ENCODE measurements around the gene AP3D1. TPM values are rescaled to one million over a fixed set of nuclear protein-coding genes. Genes with fewer than 3 reads are reported as not detected.

AP3D1 gene
- total RNA-seq, 8 experiments from 2014 or later, result 59.6 to 122 (median 78.8) TPM

- WGBS, 10 experiments, result 64 to 100% (median 94%) methylated on average over 1 to 11 of the region's 22 CpGs; no CpG with 5 or more reads in 5 of the 10 experiments
- ATAC-seq (replicated peaks in 6 of 8), result no peak
- no peak overlapping the region for H3K27ac ChIP-seq
- no peak overlapping the region for H3K4me3 ChIP-seq
- peaks cover 7 to 9% of the 10 kb centered on the region in 2 donors for H3K4me1 ChIP-seq (replicated peaks in 1 of 2)
- in situ Hi-C loops (cut with MboI; ENCODE audit: low pct_unique_long_range_greater_than_20kb in 2 of 9, low sequenced_read_pairs in 9 of 9, unreplicated experiment in 9 of 9), result no loop called here
Observed at GRCh38 chr19:2176337-2176994, 25.1 kb upstream of the AP3D1 start.

DNA sequence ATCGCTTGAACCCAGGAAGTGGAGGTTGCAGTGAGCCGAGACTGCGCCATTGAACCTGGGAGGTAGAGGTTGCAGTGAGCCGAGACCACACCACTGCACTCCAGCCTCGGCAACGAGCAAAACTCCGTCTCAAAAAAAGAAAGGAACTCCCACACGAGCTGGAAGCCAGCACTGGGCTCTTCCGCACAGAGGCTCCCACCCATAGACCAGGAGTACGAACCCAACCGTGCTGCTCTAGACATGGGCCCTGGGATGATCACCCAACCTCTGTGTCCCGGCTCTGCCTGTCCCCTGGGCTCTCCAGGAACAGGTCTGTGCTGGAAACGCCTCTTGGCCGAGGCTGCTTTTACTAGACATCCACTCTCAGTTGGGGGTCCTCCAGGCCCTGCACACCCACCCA is 24.4 kb upstream of the AP3D1 start:
- Histone ChIP-seq H3K4me3 (no peak overlapping the region), H3K27ac (no peak overlapping the region), H3K4me1 (replicated peaks in 1 of 2) (peaks cover 14 to 16% of the 10 kb centered on the region in 2 donors)
- in situ Hi-C loops (cut with MboI; ENCODE audit: low pct_unique_long_range_greater_than_20kb in 2 of 9, low sequenced_read_pairs in 9 of 9, unreplicated experiment in 9 of 9), result no loop called here
- WGBS, 10 experiments, result 75 to 100% (median 92%) methylated on average over 1 to 5 of the region's 14 CpGs; no CpG with 5 or more reads in 7 of the 10 experiments
- ATAC-seq (replicated peaks in 6 of 8), result no peak

DNA sequence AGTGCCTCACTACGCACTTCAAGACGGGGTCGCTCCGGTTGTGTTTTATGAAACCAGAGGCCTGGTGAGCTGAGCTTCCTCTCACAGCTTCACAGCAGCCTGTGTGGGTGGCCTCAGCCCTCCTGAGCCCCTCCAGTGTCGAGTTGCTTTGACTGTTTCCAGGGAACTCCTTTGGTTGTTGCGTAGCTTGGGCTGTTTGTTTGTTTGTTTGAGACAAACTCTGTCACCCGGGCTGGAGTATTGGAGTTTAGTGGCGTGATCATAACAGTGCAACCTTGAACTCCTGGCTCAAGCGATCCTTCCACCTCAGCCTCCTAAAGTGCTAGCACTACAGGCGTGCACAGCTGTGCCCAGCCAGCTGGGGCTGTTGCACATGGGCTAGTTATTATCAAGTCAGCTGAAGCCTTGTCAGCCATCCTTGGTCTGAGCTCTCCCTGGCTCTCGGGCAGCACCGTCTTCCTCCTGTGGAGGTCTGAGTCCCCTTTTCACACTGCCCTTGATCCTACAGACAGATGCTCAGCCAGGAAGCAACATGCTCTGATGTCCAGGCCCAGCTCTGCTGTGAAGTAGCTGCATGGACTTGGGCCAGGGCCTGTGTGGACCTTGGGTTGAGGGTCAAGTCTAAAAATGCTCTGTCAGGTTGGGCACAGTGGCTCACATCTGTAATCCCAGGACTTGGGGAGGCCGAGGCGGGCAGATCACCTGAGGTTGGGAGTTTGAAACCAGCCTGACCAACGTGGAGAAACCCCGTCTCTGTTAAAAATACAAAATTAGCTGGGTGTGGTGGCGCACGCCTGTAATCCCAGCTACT is 22.6 kb upstream of the AP3D1 start:
- no peak overlapping the region for H3K27ac ChIP-seq
- H3K4me1 ChIP-seq (replicated peaks in 1 of 2), result peaks cover 32 to 34% of the 10 kb centered on the region in 2 donors
- 87 to 100% (median 98%) methylated on average over 1 to 7 of the region's 18 CpGs; no CpG with 5 or more reads in 3 of the 10 experiments for WGBS, 10 experiments
- H3K4me3 ChIP-seq, result no peak overlapping the region
- ATAC-seq (replicated peaks in 6 of 8), result no peak
- in situ Hi-C loops (cut with MboI; ENCODE audit: low pct_unique_long_range_greater_than_20kb in 2 of 9, low sequenced_read_pairs in 9 of 9, unreplicated experiment in 9 of 9), result no loop called here

GRCh38 chr19:2173388-2173766 is 22.0 kb upstream of the AP3D1 start:
- in situ Hi-C loops (cut with MboI; ENCODE audit: low pct_unique_long_range_greater_than_20kb in 2 of 9, low sequenced_read_pairs in 9 of 9, unreplicated experiment in 9 of 9), result no loop called here
- Histone ChIP-seq H3K4me1 (replicated peaks in 1 of 2) (peaks cover 37 to 40% of the 10 kb centered on the region in 2 donors), H3K4me3 (no peak overlapping the region), H3K27ac (no peak overlapping the region)
- WGBS, 10 experiments, result 89 to 100% (median 91%) methylated on average over 5 to 8 of the region's 21 CpGs; no CpG with 5 or more reads in 4 of the 10 experiments
- ATAC-seq (replicated peaks in 6 of 8), result no peak

DNA sequence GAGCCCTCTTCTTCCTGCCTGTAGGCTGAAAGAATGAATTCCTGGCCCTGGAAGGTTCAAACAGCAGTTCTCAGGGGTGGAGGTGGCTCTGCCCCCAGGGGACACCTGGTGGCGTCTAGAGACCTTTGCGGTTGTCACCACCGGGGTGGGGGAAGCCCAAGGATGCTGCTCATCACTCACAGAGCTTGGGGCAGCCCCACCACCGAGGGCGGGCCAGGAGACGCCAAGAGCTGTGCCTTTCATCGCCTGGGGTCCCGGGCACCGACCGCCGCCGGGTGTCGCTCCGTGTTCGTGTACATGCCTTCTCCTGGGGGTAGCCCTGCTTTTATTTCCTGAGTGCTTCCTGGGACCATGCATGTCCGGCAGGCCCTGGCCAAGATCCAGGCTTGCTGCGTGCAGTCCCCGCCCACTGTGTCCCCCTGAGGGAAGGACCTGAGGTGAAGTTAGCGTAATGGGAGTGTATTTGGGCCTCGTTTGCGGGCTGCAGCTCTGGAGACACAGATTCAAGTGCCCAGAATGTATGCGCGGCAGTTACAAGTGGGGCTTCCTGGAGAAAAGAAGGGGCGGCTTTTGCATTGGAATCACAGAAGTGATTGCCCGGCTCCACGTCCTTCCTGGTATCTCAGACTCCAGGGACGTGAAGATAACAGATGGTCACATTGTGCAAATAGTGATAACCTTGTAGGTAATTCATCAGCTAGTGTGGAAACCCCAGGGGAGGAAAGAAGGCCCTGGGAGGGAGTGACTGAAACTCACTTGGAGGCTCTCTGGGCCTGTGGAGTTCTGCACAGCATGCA is 20.2 kb upstream of the AP3D1 start:
- in situ Hi-C loops (cut with MboI; ENCODE audit: low pct_unique_long_range_greater_than_20kb in 2 of 9, low sequenced_read_pairs in 9 of 9, unreplicated experiment in 9 of 9), result no loop called here
- H3K4me3 ChIP-seq, result peak overlapping the region in 1 of 5 donors; percentile 3
- H3K27ac ChIP-seq, result peak overlapping the region; percentile 43 to 73
- 15 to 84% (median 46%) methylated on average over 3 to 14 of the region's 27 CpGs; no CpG with 5 or more reads in 3 of the 10 experiments for WGBS, 10 experiments
- peak in 4 of 8 experiments; percentile 5 to 26 (median 16) for ATAC-seq (replicated peaks in 6 of 8)
- peaks cover 43 to 44% of the 10 kb centered on the region in 2 donors for H3K4me1 ChIP-seq (replicated peaks in 1 of 2)

DNA sequence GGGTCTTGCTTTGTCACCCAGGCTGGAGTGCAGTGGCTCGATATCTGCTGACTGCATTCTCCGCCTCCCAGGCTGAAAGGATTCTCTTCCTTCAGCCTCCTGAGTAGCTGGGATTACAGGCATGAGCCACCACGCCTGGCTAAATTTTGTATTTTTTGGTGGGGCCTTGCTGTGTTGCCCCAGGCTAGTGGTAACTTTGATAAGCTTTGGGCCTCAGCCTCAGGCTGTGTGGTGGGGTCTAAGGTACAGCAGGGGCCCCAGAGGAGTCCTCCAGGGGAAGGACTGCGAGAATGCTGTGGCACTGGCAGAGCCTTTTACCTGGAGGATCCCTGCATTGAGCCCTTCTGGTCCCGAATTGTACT is 19.6 kb upstream of the AP3D1 start:
- H3K27ac ChIP-seq, result peak overlapping the region; percentile 43 to 73
- in situ Hi-C loops (cut with MboI; ENCODE audit: low pct_unique_long_range_greater_than_20kb in 2 of 9, low sequenced_read_pairs in 9 of 9, unreplicated experiment in 9 of 9), result no loop called here
- no peak overlapping the region for H3K4me3 ChIP-seq
- peaks cover 44 to 45% of the 10 kb centered on the region in 2 donors for H3K4me1 ChIP-seq (replicated peaks in 1 of 2)
- ATAC-seq (replicated peaks in 6 of 8), result no peak
- WGBS, 10 experiments, result 40 to 92% (median 77%) methylated on average over 1 to 5 of the region's 5 CpGs; no CpG with 5 or more reads in 3 of the 10 experiments

GRCh38 chr19:2170219-2170618 is 18.9 kb upstream of the AP3D1 start:
- Histone ChIP-seq H3K27ac (peak overlapping the region; percentile 43 to 73), H3K4me3 (no peak overlapping the region), H3K4me1 (replicated peaks in 1 of 2) (peaks cover 47 to 50% of the 10 kb centered on the region in 2 donors)
- in situ Hi-C loops (cut with MboI; ENCODE audit: low pct_unique_long_range_greater_than_20kb in 2 of 9, low sequenced_read_pairs in 9 of 9, unreplicated experiment in 9 of 9), result no loop called here
- peak in 4 of 8 experiments; percentile 8 to 36 (median 18) for ATAC-seq (replicated peaks in 6 of 8)
- 49 to 100% (median 69%) methylated on average over 1 to 8 of the region's 12 CpGs; no CpG with 5 or more reads in 2 of the 10 experiments for WGBS, 10 experiments

DNA sequence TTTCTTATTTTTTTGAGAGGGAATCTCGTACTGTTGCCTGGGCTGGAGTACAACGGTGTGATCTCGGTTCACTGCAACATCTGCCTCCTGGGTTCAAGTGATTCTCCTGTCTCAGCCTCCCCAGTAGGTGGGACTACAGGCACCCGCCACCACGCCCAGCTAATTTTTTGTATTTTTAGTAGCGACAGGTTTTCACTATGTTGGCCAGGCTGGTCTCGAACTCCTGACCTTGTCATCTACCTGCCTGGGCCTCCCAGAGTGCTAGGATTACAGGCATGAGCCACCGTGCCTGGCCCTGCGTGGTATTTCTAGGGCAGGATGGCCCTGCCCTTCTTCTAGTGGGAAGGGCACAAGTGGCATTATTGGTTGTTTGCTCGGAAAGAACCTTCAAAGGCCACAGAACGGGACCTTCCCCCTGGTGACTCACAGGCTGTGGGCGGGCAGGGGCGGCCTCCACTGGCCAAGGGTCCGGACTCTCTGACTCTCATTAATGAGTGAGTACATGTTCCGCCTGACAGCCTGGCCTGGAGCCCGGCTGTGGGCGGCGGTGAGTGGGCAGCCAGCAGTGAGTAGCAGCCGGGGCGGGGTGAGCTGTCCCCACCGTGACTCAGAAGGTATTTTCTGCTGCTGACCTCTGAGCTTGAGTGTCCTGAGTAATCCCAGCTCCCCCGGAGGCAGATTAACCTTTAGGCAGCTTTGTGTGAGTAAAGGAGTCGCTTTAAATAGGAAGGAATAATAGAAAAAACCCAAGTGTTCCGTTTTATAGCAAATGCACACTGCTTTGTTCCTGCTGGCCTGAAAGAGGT is 17.5 kb upstream of the AP3D1 start:
- H3K4me1 ChIP-seq (replicated peaks in 1 of 2), result peaks cover 47 to 50% of the 10 kb centered on the region in 2 donors
- H3K4me3 ChIP-seq, result peak overlapping the region in 2 of 5 donors; percentile 4 to 7
- H3K27ac ChIP-seq, result peak overlapping the region; percentile 8 to 83
- ATAC-seq (replicated peaks in 6 of 8), result peak; percentile 70 to 92 (median 88)
- 0 to 73% (median 60%) methylated on average over 1 to 7 of the region's 24 CpGs; no CpG with 5 or more reads in 3 of the 10 experiments for WGBS, 10 experiments
- in situ Hi-C loops (cut with MboI; ENCODE audit: low pct_unique_long_range_greater_than_20kb in 2 of 9, low sequenced_read_pairs in 9 of 9, unreplicated experiment in 9 of 9), result no loop called here

- peaks cover 47 to 50% of the 10 kb centered on the region in 2 donors for H3K4me1 ChIP-seq (replicated peaks in 1 of 2)
- no peak overlapping the region for H3K4me3 ChIP-seq
- in situ Hi-C loops (cut with MboI; ENCODE audit: low pct_unique_long_range_greater_than_20kb in 2 of 9, low sequenced_read_pairs in 9 of 9, unreplicated experiment in 9 of 9), result no loop called here
- ATAC-seq (replicated peaks in 6 of 8), result no peak
- H3K27ac ChIP-seq, result peak overlapping the region in 1 of 2 donors; percentile 83
- 0 to 93% (median 71%) methylated on average over 1 to 12 of the region's 16 CpGs; no CpG with 5 or more reads in 3 of the 10 experiments for WGBS, 10 experiments
Observed at GRCh38 chr19:2167896-2168618, 16.7 kb upstream of the AP3D1 start.

- H3K4me3 ChIP-seq, result no peak overlapping the region
- H3K27ac ChIP-seq, result no peak overlapping the region
- ATAC-seq (replicated peaks in 6 of 8), result peak in 3 of 8 experiments; percentile 0 to 2 (median 1)
Observed at GRCh38 chr19:2166741-2167738, 15.7 kb upstream of the AP3D1 start.

More at GRCh38 chr19:2166741-2167738, 15.7 kb upstream of the AP3D1 start:
- H3K4me1 ChIP-seq (replicated peaks in 1 of 2), result peaks cover 46 to 47% of the 10 kb centered on the region in 2 donors
- 0 to 100% (median 80%) methylated on average over 1 to 13 of the region's 35 CpGs; no CpG with 5 or more reads in 1 of the 10 experiments for WGBS, 10 experiments
- in situ Hi-C loops (cut with MboI; ENCODE audit: low pct_unique_long_range_greater_than_20kb in 2 of 9, low sequenced_read_pairs in 9 of 9, unreplicated experiment in 9 of 9), result no loop called here
